Peyer's patch (tissue), 4 donors: ENCODE results near the gene MED8. TPM values are rescaled to one million over a fixed set of nuclear protein-coding genes. Genes with fewer than 3 reads are reported as not detected.
"Not testable (repeated sequence)": the region's sequence is repeated elsewhere in the genome, so short reads cannot be mapped to it uniquely, and the experiment has no call there.

Source experiments
- DNase-seq, 3 donors: peaks; one replicate each; pipeline ENCODE4 v3.0.0-alpha.2; 2017 to 2019
- H3K27ac ChIP-seq, 4 donors: fragments of 200-600 bp; sonication (generic); one replicate each; pipeline ENCODE4 v1.5.1; 2016 to 2019
- H3K27me3 ChIP-seq, 2 donors: fragments of 200-600 bp; sonication (generic); one replicate each; pipeline ENCODE4 v1.5.1; 2019
- H3K36me3 ChIP-seq, 3 donors: fragments of 200-600 bp; sonication (generic); one replicate each; pipeline ENCODE4 v1.5.1; 2016 to 2019
- H3K4me1 ChIP-seq, 4 donors: fragments of 200-600 bp; sonication (generic); one replicate each; pipeline ENCODE4 v1.5.1; 2016 to 2019
- H3K4me3 ChIP-seq, 4 donors: fragments of 200-600 bp; sonication (generic); 1 replicate in 3 of 4; 2 replicates in 1 of 4; pipeline ENCODE4 v1.5.1; 2016 to 2019; ENCODE audit warnings: mild to moderate bottlenecking in 1 of 4
- H3K9me3 ChIP-seq, 4 donors: fragments of 200-600 bp; sonication (generic); one replicate each; pipeline ENCODE4 v1.5.1; 2016 to 2019; ENCODE audit warnings: mild to moderate bottlenecking in 1 of 4
- POLR2A ChIP-seq, 2 donors: fragments of 450-650 bp; IDR thresholded peaks; one replicate each; pipeline ENCODE4 v1.5.1; 2017; ENCODE audit warnings: antibody characterized with exemption in 2 of 2, mild to moderate bottlenecking in 2 of 2, moderate library complexity in 2 of 2
- total RNA-seq, 4 donors: library from RNA; depleted of rRNA; stranded (reverse); fragments of >200 nt; gene quantifications; one replicate each; pipeline ENCODE4 v1.1.0, GENCODE V29; 2016
- TF ChIP-seq, protein P1 (sequence below), 6 experiments: fragments of 450-650 bp in 4 of 6; fragments of 200-600 bp in 2 of 6; sonication (generic) in 1 of 6; IDR thresholded peaks; one replicate each; pipeline ENCODE4 v1.5.1; 2017 to 2019; ENCODE audit warnings: antibody characterized with exemption in 6 of 6, mild to moderate bottlenecking in 3 of 6, moderate library complexity in 1 of 6

The MED8 gene
- total RNA-seq, 4 donors from 2014 or later: 36.1 to 58.6 (median 38.7) TPM

GRCh38 chr1:43420874-43421273 is 31.3 kb upstream of the MED8 start:
- TF ChIP-seq, protein P1, sequence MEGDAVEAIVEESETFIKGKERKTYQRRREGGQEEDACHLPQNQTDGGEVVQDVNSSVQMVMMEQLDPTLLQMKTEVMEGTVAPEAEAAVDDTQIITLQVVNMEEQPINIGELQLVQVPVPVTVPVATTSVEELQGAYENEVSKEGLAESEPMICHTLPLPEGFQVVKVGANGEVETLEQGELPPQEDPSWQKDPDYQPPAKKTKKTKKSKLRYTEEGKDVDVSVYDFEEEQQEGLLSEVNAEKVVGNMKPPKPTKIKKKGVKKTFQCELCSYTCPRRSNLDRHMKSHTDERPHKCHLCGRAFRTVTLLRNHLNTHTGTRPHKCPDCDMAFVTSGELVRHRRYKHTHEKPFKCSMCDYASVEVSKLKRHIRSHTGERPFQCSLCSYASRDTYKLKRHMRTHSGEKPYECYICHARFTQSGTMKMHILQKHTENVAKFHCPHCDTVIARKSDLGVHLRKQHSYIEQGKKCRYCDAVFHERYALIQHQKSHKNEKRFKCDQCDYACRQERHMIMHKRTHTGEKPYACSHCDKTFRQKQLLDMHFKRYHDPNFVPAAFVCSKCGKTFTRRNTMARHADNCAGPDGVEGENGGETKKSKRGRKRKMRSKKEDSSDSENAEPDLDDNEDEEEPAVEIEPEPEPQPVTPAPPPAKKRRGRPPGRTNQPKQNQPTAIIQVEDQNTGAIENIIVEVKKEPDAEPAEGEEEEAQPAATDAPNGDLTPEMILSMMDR (IDR thresholded peaks at IDR 0.05): no peak
- no peak for TF ChIP-seq POLR2A (IDR thresholded peaks at IDR 0.05)
- H3K36me3 ChIP-seq: peaks cover 0 to 94% (median 0%) of the 10 kb centered on the region in 3 donors
- H3K9me3 ChIP-seq: no peaks in the 10 kb centered on the region
- no peaks in the 10 kb centered on the region for H3K4me1 ChIP-seq
- no peak for DNase-seq
- H3K4me3 ChIP-seq: no peak overlapping the region
- no peak overlapping the region for H3K27ac ChIP-seq
- no peaks in the 10 kb centered on the region for H3K27me3 ChIP-seq

DNA sequence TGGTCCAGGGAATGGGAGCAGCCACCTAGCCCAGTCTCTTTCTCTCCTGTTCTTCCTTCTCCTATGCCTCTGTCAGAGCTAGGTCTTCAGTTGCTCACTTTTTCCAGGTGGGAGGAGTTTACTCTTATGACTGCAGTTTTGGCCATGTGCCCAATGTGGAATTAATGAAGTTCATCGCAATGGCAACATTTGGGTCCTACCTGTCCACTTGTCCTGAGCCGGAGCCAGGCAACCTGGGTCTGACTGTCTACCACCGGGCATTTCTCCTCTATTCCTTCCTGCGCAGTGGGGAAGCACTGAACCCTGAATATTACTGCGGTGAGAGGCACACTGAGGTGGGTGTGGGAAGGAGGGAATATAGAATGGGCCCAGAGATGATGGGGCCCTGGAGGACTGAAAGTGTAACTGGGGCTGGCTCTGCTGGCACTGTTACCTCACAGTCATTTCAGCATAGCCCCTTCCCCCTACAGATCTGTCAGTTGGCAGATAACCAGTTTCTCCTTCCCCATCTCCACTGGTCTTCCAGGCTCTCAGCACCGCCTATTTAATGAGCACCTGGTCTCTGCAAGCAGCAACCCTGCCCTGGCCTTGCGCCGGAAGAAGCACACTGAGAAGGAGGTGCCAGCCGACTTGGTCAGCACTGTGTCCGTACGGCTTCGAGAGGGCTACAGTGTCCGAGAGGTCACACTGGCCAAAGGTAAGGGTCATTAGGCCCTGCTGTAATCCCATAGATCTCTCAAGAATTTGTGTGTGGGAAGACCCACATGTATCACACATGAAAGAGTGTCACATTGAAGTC is 30.2 kb upstream of the MED8 start:
- Histone ChIP-seq H3K9me3 (no peaks in the 10 kb centered on the region), H3K27me3 (no peaks in the 10 kb centered on the region), H3K36me3 (peaks cover 0 to 94% (median 0%) of the 10 kb centered on the region in 3 donors), H3K27ac (no peak overlapping the region), H3K4me1 (no peaks in the 10 kb centered on the region), H3K4me3 (no peak overlapping the region)
- TF ChIP-seq, protein P1 (IDR thresholded peaks at IDR 0.05): no peak
- no peak for TF ChIP-seq POLR2A (IDR thresholded peaks at IDR 0.05)
- no peak for DNase-seq

DNA sequence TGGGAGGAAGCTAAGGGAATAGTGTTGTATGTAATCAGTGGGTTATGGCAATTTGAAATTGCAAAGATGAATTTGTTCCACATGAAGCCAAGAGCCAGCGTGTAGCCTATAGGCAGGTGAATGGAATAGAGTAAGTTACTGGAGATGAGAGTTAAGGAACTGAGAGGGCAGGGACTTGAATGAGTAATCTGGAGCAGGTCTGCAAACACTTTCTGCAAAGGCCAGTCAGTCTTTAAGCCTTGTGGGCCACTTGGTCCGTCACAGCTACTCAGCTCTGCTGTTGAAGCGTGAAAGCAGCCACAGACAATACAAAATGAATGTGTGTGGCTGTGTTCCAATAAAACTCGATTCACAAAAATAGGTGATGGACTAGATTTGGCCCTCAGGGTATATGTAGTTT is 29.3 kb upstream of the MED8 start:
- no peak overlapping the region for H3K4me3 ChIP-seq
- H3K27ac ChIP-seq: no peak overlapping the region
- H3K27me3 ChIP-seq: no peaks in the 10 kb centered on the region
- DNase-seq: no peak
- TF ChIP-seq, protein P1 (IDR thresholded peaks at IDR 0.05): no peak
- no peak for TF ChIP-seq POLR2A (IDR thresholded peaks at IDR 0.05)
- peaks cover 0 to 85% (median 0%) of the 10 kb centered on the region in 3 donors for H3K36me3 ChIP-seq
- H3K4me1 ChIP-seq: no peaks in the 10 kb centered on the region
- H3K9me3 ChIP-seq: no peaks in the 10 kb centered on the region

DNA sequence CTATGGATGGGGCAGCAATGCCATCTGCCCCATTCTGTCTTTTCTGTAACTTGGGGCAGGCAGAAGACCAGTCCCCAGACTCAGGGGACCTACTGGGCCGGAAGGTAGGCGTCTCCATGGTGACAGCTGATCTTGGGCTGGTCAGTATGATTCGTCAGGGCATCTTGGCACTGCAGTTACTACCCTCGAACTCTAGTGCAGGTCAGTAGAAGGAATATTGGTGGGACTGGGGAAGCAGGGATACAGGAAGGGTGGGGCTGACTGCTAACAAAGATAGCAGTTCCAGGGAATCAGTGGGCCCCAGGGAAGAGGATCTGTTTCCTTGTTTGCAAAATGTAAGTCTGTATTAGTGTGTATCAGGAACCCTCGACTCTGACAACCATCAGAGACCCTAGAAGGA is 26.3 kb upstream of the MED8 start:
- Histone ChIP-seq H3K27me3 (no peaks in the 10 kb centered on the region), H3K36me3 (peaks cover 0 to 66% (median 0%) of the 10 kb centered on the region in 3 donors), H3K27ac (no peak overlapping the region), H3K4me3 (no peak overlapping the region), H3K9me3 (no peaks in the 10 kb centered on the region), H3K4me1 (no peaks in the 10 kb centered on the region)
- no peak for DNase-seq
- no peak for TF ChIP-seq POLR2A (IDR thresholded peaks at IDR 0.05)
- TF ChIP-seq, protein P1 (IDR thresholded peaks at IDR 0.05): no peak

GRCh38 chr1:43414634-43415223 is 25.1 kb upstream of the MED8 start:
- peaks cover 0 to 59% (median 0%) of the 10 kb centered on the region in 3 donors for H3K36me3 ChIP-seq
- DNase-seq: peak in 2 of 3 donors; percentile 68 to 86
- H3K27ac ChIP-seq: no peak overlapping the region
- H3K27me3 ChIP-seq: no peaks in the 10 kb centered on the region
- H3K4me3 ChIP-seq: no peak overlapping the region
- TF ChIP-seq, protein P1 (IDR thresholded peaks at IDR 0.05): peak; percentile 46 to 71 (median 64)
- TF ChIP-seq POLR2A (IDR thresholded peaks at IDR 0.05): no peak
- no peaks in the 10 kb centered on the region for H3K9me3 ChIP-seq
- no peaks in the 10 kb centered on the region for H3K4me1 ChIP-seq

- not testable (repeated sequence) for H3K4me1 ChIP-seq, H3K9me3 ChIP-seq, H3K4me3 ChIP-seq, DNase-seq, H3K27me3 ChIP-seq, H3K27ac ChIP-seq
- H3K36me3 ChIP-seq: peaks cover 0 to 59% (median 0%) of the 10 kb centered on the region in 3 donors
These were observed 23.8 kb upstream of the MED8 start for GRCh38 chr1:43413426-43413825.
